GM19023 (cell line): ENCODE measurements around the gene MIA.
"Not testable (repeated sequence)": the region's sequence is repeated elsewhere in the genome, so short reads cannot be mapped to it uniquely, and the experiment has no call there.

Source experiments
- ATAC-seq: cut with Tn5 transposase; IDR thresholded peaks from one replicate; pipeline ENCODE4 v1.9.1; 2021; ENCODE audit warnings: mild to moderate bottlenecking, moderate library complexity; ENCODE audit not compliant: unreplicated experiment

The MIA gene

GRCh38 chr19:40802300-40803169 lies 27.2 kb downstream of the MIA start:
- ATAC-seq = no peak

DNA sequence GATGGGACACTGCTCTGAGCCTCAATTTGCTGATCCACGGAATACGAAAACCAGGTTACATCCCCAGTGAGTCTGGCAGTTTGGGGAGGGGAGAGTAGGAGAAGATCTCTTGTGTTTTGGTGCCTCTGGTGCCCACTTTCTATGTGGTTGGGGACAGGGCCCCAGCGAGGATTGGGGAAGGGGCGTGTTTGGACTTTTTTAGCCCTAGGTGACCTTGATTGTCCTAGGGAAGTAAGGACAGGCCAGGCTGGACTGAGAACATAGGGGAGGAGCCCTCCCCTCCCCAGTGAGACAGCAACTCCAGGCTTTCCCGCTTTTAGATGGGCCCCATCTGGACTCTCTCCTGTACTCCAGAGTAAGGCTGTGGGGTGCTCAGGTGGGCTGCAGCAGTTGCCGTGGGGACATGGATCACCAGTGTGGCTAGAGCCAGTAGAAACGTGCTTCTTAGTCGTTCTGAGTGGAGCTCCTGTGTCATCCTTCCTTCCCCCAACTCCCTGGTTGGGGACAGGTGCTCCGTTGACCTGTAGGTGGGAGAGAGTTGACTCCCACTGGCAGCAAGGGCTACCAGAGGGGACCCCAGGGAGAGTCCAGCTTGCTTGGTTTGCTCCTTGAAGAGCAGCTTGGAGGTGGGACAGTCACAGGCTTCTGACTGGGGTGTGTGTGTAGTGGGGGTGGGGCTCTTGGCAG lies 28.0 kb downstream of the MIA start:
- ATAC-seq = no peak

GRCh38 chr19:40803857-40804782 lies 28.8 kb downstream of the MIA start:
- no peak for ATAC-seq

DNA sequence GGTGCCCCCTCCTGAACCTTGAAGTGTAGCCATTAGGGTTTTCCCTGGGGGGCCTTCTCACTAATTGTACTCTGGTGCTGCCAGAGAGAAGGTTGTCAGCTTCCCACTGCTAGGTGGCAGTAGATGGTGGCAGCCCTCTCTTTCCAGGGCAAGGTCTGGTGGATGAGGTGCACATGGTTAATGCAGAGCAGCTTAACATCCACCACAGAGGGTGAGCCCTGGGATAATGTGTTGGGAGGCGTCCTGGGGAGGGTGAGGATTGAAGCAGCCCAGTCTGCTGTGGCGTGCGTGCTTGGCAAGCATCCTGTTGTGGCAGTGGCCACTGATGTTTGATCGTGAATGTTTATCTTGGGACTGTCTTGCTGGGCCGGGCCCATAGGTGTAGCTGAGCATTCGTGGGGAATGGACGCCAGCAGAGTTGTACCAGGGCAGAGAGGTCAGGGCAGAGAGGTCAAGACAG lies 29.5 kb downstream of the MIA start:
- ATAC-seq = no peak

- ATAC-seq = no peak
These were observed 30.0 kb downstream of the MIA start for GRCh38 chr19:40805258-40805868.

GRCh38 chr19:40806423-40807146 lies 31.3 kb downstream of the MIA start:
- ATAC-seq = no peak

DNA sequence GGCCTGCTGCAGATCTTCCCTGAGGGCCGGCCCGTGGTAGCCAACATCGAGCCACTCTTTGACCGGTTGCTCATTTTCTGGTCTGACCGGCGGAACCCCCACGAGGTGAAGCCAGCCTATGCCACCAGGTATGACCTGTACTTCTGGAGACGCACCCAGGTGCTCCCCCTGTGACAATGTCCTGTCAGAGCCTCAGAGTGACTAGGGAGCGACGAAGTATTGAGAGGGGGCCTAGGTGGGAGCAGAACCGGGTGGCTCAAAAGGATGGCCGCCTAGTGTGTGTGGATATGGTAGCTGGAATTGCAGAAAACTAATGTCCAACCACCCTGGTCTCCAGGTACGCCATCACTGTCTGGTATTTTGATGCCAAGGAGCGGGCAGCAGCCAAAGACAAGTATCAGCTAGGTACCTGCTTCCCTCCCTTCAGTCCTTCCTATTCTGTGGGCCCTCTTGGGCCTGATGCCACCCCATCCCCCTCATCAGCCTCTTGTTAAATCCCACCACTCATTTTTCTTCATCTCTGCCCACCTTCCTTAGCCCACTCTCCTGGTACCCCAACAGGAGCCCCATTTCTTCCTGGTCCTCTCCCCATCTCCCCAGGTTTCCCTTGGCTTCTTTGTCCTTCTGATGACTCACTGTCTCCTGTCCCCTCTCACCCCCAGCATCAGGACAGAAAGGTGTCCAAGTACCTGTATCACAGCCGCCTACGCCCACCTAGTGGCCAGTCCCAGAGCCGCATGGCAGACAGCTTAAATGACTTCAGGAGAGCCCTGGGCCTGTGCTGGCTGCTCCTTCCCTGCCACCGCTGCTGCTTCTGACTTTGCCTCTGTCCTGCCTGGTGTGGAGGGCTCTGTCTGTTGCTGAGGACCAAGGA lies 32.1 kb downstream of the MIA start:
- no peak for ATAC-seq

GRCh38 chr19:40808021-40808325 lies 32.7 kb downstream of the MIA start:
- no peak for ATAC-seq

- ATAC-seq = no peak
These were observed 33.2 kb downstream of the MIA start for GRCh38 chr19:40808497-40808896.

DNA sequence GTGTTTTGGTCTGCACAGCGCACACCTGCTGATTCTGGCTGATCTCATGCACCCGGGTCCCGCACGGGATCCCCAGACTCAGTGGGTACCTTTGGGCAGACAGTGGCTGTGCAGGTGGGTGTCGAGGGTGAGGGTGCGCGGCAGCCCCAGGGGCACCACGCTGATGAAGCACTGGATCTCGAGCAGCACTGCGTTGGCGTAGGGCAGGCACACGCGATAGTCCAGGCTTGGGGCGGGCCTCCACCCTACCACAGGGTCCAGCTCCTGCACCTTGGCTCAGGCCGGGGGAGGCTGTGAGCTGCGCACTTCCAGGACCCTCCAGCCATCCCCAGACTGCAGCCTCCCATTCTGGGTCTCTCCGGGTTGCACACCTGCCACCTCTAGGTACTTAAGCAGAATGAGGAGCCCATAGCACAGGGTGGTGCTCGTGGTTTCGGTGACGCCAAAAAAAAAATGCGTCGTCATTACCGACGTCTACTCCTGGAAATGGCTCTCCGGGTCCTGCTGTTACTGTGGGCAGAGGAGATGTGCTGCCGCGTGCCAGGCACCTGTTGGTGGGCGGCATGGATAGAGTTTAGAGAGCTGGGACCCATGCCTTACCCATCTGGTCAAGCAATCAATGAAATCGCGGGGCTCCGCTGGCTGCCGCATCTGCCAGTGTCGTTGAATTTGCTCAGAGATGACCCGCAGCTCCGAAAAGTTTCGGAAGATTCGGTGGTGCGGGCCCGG lies 34.2 kb downstream of the MIA start:
- no peak for ATAC-seq

- ATAC-seq = no peak
These were observed 34.8 kb downstream of the MIA start for GRCh38 chr19:40810160-40810559.

GRCh38 chr19:40810649-40811408 lies 35.5 kb downstream of the MIA start:
- ATAC-seq = peak; percentile 65

DNA sequence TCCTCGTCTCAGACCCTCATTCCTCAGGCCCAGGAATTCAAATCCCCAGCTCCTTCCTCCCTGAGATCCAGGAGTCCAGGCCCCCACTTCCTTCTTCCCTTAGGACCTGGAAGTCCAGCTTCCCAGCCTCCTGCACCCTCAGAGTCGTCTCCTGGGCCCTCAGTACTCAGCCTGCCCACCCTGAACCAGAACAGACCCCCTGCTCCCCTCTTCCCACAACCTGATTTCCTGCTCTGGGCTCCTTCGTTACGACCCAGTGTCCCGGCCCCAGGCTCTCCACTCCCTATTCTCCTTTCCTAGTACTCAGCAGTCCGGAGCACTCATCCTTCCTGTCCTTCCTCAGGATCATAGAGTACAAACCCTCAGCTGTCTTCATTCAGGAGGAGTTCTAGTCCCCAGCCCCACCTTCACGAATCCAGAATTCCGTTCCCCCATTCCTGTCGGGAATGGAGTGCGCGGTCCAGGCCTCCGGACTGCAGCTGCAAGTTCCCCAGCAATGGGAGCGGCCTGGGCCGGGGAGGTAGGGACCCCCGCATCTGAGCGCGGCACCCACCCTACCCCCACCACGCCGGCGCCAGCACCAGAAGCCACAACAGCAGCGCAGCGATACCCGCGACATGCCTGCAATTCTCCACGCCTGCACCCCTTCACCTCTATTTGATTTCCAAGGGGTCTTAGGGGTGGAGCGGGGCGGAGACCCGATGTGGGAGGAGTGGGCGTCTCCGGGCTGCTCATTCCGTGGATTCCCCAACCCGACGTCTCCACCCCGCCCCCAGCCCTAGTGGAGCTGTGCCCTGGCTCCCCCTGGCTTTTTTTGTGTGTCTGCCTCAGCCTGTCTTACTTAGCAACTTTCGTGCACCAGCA lies 36.4 kb downstream of the MIA start:
- ATAC-seq = no peak

DNA sequence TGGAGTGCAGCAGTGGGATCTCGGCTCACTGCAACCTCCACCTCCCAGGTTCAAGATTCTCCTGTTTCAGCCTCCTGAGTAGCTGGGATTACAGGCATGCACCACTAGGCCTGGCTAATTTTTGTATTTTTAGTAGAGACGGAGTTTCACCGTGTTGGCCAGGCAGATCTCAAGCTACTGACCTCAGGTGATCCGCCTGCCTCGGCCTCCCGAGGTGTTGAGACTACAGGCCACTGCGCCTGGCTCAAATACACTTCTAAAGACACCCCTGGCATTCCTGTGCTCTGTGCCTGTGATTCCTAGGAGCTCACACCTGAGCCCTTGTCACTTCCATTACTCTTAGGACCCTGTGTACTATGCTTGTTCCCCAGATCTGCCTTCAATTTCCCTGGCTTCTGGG lies 37.2 kb downstream of the MIA start:
- ATAC-seq = not testable (repeated sequence)

GRCh38 chr19:40813182-40813581 lies 37.9 kb downstream of the MIA start:
- ATAC-seq = no peak

GRCh38 chr19:40815223-40815622 lies 39.9 kb downstream of the MIA start:
- no peak for ATAC-seq
